Nephron progenitor cell (in vitro differentiated cells): ENCODE results near the gene SYNPR.

ENCODE experiments used
- DNase-seq: peaks from one replicate; pipeline ENCODE4 v3.0.0; 2021
- H3K27ac Mint-ChIP-seq: 2 replicates; pipeline ENCODE4 v1.8.0; 2021; ENCODE audit warnings: mild to moderate bottlenecking, moderate library complexity, mixed read lengths
- H3K27me3 Mint-ChIP-seq: 2 replicates; pipeline ENCODE4 v1.8.0; 2021; ENCODE audit warnings: mild to moderate bottlenecking, low read depth, mixed read lengths; ENCODE audit not compliant: poor library complexity
- H3K36me3 Mint-ChIP-seq: 2 replicates; pipeline ENCODE4 v1.8.0; 2021; ENCODE audit warnings: low read depth, mixed read lengths
- H3K4me1 Mint-ChIP-seq: 2 replicates; pipeline ENCODE4 v1.8.0; 2021; ENCODE audit warnings: mixed read lengths
- H3K4me3 Mint-ChIP-seq: 2 replicates; pipeline ENCODE4 v1.8.0; 2021; ENCODE audit warnings: mild to moderate bottlenecking, moderate library complexity, mixed read lengths
- H3K9me3 Mint-ChIP-seq: 2 replicates; pipeline ENCODE4 v1.8.0; 2021; ENCODE audit warnings: mild to moderate bottlenecking, moderate library complexity, mixed read lengths
- TF ChIP-seq, protein P1 (sequence below): fragments of 200-600 bp; sonication (generic); IDR thresholded peaks from 2 replicates; pipeline ENCODE4 v1.5.0; 2021; ENCODE audit warnings: antibody characterized with exemption

SYNPR gene

DNA sequence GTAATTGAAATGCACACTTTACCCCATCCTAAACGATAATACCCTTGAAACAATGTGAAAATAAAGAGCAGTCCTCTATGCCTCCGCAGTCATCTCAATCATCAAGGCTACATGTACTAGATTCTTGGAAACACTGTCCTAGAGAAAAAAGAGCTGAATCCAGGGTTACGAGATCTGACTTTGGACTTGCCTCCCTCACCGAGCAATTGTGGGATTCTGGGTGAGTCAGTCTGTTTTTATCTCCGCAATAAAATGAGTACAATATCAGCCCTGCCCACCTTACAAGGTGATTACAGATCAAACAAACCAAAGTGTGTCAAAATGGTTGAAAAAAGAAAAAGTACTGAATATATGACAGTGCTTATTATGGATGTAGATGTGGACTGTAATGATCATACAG, 222.1 kb downstream of the SYNPR start:
- Mint-ChIP-seq H3K9me3 (no peaks in the 10 kb centered on the region), H3K36me3 (no peaks in the 10 kb centered on the region), H3K4me3 (no peak overlapping the region), H3K4me1 (no peaks in the 10 kb centered on the region), H3K27ac (no peak overlapping the region), H3K27me3 (no peaks in the 10 kb centered on the region)
- TF ChIP-seq, protein P1, sequence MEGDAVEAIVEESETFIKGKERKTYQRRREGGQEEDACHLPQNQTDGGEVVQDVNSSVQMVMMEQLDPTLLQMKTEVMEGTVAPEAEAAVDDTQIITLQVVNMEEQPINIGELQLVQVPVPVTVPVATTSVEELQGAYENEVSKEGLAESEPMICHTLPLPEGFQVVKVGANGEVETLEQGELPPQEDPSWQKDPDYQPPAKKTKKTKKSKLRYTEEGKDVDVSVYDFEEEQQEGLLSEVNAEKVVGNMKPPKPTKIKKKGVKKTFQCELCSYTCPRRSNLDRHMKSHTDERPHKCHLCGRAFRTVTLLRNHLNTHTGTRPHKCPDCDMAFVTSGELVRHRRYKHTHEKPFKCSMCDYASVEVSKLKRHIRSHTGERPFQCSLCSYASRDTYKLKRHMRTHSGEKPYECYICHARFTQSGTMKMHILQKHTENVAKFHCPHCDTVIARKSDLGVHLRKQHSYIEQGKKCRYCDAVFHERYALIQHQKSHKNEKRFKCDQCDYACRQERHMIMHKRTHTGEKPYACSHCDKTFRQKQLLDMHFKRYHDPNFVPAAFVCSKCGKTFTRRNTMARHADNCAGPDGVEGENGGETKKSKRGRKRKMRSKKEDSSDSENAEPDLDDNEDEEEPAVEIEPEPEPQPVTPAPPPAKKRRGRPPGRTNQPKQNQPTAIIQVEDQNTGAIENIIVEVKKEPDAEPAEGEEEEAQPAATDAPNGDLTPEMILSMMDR: no peak
- DNase-seq: no peak

DNA sequence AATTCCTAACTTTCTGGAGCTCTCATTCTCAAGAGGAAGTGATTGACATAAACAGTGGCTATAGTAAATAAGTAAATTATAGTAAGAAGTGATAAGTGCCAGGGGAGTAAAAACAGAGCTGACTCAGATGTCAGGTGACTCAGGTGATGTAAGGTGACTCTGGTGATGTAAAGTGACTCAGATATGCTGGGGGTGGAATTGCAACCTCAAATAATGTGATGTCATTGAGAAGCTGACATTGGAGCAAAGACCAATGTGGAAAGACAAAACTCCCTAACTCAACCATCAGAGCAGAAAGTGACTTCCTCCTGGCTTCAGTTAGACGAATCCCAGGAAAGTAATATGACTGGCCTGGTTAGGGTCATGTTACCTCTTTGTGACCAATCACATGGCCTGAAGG, 230.2 kb downstream of the SYNPR start:
- H3K9me3 Mint-ChIP-seq: no peaks in the 10 kb centered on the region
- H3K36me3 Mint-ChIP-seq: no peaks in the 10 kb centered on the region
- no peak overlapping the region for H3K27ac Mint-ChIP-seq
- H3K4me3 Mint-ChIP-seq: no peak overlapping the region
- H3K4me1 Mint-ChIP-seq: no peaks in the 10 kb centered on the region
- TF ChIP-seq, protein P1: no peak
- no peaks in the 10 kb centered on the region for H3K27me3 Mint-ChIP-seq
- no peak for DNase-seq

- TF ChIP-seq, protein P1: no peak
- no peaks in the 10 kb centered on the region for H3K4me1 Mint-ChIP-seq
- no peak overlapping the region for H3K27ac Mint-ChIP-seq
- H3K4me3 Mint-ChIP-seq: no peak overlapping the region
- no peaks in the 10 kb centered on the region for H3K36me3 Mint-ChIP-seq
- H3K27me3 Mint-ChIP-seq: no peaks in the 10 kb centered on the region
- DNase-seq: no peak
- H3K9me3 Mint-ChIP-seq: no peaks in the 10 kb centered on the region
Measured at GRCh38 chr3:63508771-63509170, 230.7 kb downstream of the SYNPR start.

GRCh38 chr3:63513791-63514190, 235.7 kb downstream of the SYNPR start:
- H3K27ac Mint-ChIP-seq: no peak overlapping the region
- H3K4me1 Mint-ChIP-seq: no peaks in the 10 kb centered on the region
- DNase-seq: no peak
- no peaks in the 10 kb centered on the region for H3K9me3 Mint-ChIP-seq
- no peaks in the 10 kb centered on the region for H3K27me3 Mint-ChIP-seq
- TF ChIP-seq, protein P1: no peak
- H3K36me3 Mint-ChIP-seq: no peaks in the 10 kb centered on the region
- H3K4me3 Mint-ChIP-seq: no peak overlapping the region

- no peak for DNase-seq
- TF ChIP-seq, protein P1: no peak
- H3K4me1 Mint-ChIP-seq: no peaks in the 10 kb centered on the region
- H3K9me3 Mint-ChIP-seq: no peaks in the 10 kb centered on the region
- H3K4me3 Mint-ChIP-seq: no peak overlapping the region
- no peaks in the 10 kb centered on the region for H3K27me3 Mint-ChIP-seq
- no peak overlapping the region for H3K27ac Mint-ChIP-seq
- H3K36me3 Mint-ChIP-seq: no peaks in the 10 kb centered on the region
Measured at GRCh38 chr3:63514678-63515077, 236.6 kb downstream of the SYNPR start.

DNA sequence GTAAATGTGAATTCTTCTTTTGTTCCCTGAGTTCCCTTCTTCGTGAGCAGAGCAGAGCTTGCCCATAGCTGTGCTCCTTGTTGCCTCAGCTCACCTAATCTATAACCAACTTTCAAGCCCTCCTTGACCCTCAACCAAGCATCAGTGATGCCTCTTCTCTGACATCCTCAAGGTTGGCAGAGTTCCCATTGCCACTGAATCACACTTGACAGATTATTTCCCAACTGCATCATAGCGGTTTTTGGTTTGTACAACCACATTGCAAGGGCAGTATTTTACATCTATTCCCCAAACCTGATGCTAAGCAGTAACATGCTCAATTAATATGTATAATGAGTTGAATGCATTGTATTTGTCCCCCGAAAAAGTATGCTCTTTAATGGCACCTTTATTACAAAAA, 241.3 kb downstream of the SYNPR start:
- Mint-ChIP-seq H3K4me3 (no peak overlapping the region), H3K9me3 (no peaks in the 10 kb centered on the region), H3K27ac (no peak overlapping the region), H3K27me3 (peaks cover 5% of the 10 kb centered on the region), H3K36me3 (no peaks in the 10 kb centered on the region), H3K4me1 (peaks cover 4% of the 10 kb centered on the region)
- TF ChIP-seq, protein P1: no peak
- DNase-seq: no peak
